Activated naive CD8-positive, alpha-beta T cell treated with anti-CD3 and anti-CD28 coated beads for 36 hours (primary cell): ENCODE data around the gene ZBTB16. TPM values are rescaled to one million over a fixed set of nuclear protein-coding genes. Genes with fewer than 3 reads are reported as not detected.

ENCODE experiments used
- DNase-seq: peaks from one replicate; pipeline ENCODE4 v3.0.0; 2021
- H3K27ac Mint-ChIP-seq: one replicate; pipeline ENCODE4 v1.8.0; 2022; ENCODE audit warnings: mild to moderate bottlenecking, moderate library complexity, mixed read lengths
- H3K27me3 Mint-ChIP-seq: one replicate; pipeline ENCODE4 v1.8.0; 2022; ENCODE audit warnings: mild to moderate bottlenecking, mixed read lengths
- H3K36me3 Mint-ChIP-seq: one replicate; pipeline ENCODE4 v1.8.0; 2021; ENCODE audit warnings: mild to moderate bottlenecking, mixed read lengths
- H3K4me1 Mint-ChIP-seq: one replicate; pipeline ENCODE4 v1.8.0; 2021; ENCODE audit warnings: mixed read lengths
- H3K4me3 Mint-ChIP-seq: one replicate; pipeline ENCODE4 v1.8.0; 2022; ENCODE audit warnings: mild to moderate bottlenecking, moderate library complexity, mixed read lengths
- H3K9me3 Mint-ChIP-seq: one replicate; pipeline ENCODE4 v1.8.0; 2022; ENCODE audit warnings: mixed read lengths
- total RNA-seq, 2 experiments: library from RNA; stranded (reverse); gene quantifications; one replicate each; pipeline ENCODE4 v1.2.3, GENCODE V29; 2021

Gene ZBTB16
- total RNA-seq, 2 experiments from 2014 or later, result 1.7 to 2.1 TPM

DNA sequence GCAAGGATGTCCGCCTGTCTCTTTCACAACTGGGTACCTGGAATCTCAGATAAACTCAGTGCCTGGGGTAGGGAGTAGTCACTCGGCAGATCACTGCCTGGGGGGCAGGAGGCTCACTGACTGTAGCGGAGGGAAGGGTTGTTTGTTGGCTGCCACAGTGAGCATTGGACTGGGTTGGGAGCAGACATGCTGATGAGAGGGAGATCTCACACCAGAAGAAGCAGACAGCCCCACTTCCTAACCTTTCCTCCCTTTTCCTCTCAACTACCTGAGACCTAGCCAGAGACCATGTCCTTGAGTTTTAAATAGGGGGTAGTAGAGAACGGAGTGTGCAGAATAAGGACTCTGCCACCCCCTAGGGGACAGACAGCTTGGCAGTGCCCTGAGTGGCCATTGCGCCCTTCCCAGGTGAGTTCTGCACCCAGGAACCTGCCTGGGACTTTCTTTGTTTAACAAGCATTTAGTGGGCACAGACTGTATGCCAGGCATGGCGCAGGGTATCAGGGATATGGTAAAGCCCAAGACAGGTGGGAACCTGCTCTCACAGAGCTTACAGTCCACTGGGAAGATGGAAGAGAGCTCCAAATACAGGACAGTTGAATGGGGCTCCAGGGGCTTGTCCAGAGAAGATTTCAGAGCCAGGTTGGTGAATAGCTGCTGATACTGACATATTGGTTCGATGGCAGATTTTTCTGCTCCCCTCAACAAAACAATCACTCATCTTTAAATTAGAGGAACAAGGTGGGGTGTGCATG, 121.0 kb downstream of the ZBTB16 start:
- peaks cover 3% of the 10 kb centered on the region for H3K9me3 Mint-ChIP-seq
- H3K27ac Mint-ChIP-seq, result no peak overlapping the region
- no peak overlapping the region for H3K4me3 Mint-ChIP-seq
- peaks cover 46% of the 10 kb centered on the region for H3K4me1 Mint-ChIP-seq
- no peaks in the 10 kb centered on the region for H3K27me3 Mint-ChIP-seq
- DNase-seq, result no peak
- H3K36me3 Mint-ChIP-seq, result no peaks in the 10 kb centered on the region

DNA sequence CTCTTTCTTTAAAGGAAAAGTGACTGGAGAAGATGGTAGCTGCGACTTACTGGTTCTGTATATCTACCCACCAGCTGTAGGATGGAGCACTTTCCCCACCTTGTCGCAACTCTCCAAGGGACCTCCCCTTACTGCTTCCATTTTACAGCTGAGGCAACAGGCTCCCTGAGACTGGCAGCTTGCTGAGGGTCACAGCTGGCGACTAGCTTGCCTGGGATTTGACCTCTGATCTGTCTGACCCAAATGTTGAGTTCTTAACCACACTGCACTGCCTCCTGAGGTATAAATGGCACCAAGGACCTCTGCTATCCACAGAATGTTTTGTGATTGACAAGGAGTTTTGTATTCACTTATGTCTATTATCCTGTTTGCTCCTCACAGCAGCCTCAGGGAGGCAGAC, 121.7 kb downstream of the ZBTB16 start:
- DNase-seq, result no peak
- Mint-ChIP-seq H3K9me3 (peaks cover 3% of the 10 kb centered on the region), H3K27me3 (no peaks in the 10 kb centered on the region), H3K4me3 (no peak overlapping the region), H3K36me3 (no peaks in the 10 kb centered on the region), H3K27ac (no peak overlapping the region), H3K4me1 (peaks cover 50% of the 10 kb centered on the region)

DNA sequence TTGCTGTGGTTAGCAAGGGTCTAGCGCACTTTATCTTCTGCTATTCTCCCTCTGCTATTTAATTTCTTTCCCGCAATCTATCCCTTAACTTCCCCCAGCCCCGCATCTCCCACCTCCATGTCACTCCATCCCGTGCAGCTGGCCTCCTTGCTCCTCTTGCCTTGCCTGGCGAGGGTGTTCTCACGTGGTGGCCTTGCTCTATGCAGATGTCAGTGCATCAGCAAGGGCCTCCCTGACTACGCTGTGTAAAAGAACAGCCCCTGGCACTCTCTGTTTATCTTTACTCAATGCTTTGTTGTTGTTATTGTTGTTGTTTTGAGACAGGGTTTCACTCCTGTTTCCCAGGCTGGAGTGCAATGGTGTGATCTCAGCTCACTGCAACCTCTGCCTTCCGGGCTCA, 122.2 kb downstream of the ZBTB16 start:
- no peak for DNase-seq
- no peaks in the 10 kb centered on the region for H3K27me3 Mint-ChIP-seq
- no peak overlapping the region for H3K27ac Mint-ChIP-seq

DNA sequence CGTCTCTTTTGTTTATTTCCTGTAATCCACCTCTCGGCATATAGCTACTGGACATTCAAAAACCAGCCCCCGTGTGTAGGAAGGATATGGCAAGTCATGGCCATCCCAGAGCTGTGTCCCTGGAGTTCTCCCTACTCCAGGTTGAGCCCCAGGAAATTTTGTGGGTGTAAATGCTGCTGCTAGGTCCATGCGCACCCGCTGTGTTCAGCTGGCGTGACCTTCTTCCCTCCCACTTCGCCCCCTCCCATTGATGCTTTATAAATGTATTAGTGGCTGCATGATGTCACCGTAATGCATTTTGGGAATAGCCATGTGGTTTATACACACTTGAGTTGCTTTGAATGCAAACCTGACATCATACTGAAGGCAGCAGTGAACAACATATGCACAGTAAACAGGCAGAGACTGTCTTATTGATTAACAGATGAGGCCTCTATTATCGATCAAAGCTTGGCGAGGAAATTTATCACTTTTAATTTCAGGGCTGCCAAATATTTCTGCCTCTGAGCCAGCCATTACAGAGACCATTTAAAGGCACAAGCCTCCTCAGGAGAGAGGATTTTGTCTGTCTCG, 123.0 kb downstream of the ZBTB16 start:
- no peaks in the 10 kb centered on the region for H3K36me3 Mint-ChIP-seq
- H3K4me1 Mint-ChIP-seq, result peaks cover 54% of the 10 kb centered on the region
- no peak overlapping the region for H3K4me3 Mint-ChIP-seq
- peaks cover 3% of the 10 kb centered on the region for H3K9me3 Mint-ChIP-seq
- H3K27me3 Mint-ChIP-seq, result no peaks in the 10 kb centered on the region
- H3K27ac Mint-ChIP-seq, result peak overlapping the region; percentile 93
- no peak for DNase-seq

More for the DNA sequence above, 122.2 kb downstream of the ZBTB16 start:
- no peak overlapping the region for H3K4me3 Mint-ChIP-seq
- H3K4me1 Mint-ChIP-seq, result peaks cover 51% of the 10 kb centered on the region
- no peaks in the 10 kb centered on the region for H3K36me3 Mint-ChIP-seq
- H3K9me3 Mint-ChIP-seq, result peaks cover 3% of the 10 kb centered on the region

DNA sequence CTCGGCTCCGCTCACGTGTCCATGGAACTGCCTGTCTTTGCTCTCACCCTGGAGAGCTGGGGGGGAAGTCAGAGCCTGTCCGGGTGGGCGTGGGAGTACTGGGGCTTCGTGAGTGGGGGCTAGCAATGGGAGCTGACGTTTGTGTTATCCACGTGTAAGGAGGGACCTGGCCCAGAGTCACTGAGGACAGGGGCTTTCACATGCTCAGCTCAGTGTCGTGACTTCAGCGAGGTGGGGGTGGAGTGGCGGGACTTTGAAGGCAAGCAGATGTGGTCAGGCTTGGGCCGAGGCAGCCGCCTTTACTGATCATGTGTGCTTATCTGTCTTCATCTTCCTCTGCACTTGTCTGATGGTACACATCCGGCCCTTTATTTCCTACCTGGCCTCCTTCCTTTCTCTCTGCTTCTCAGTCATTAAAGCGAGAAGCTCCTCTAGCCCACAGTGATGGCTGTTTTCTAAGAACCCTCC, 123.6 kb downstream of the ZBTB16 start:
- Mint-ChIP-seq H3K27me3 (no peaks in the 10 kb centered on the region), H3K36me3 (no peaks in the 10 kb centered on the region), H3K4me1 (peaks cover 54% of the 10 kb centered on the region), H3K9me3 (peaks cover 3% of the 10 kb centered on the region), H3K27ac (peak overlapping the region; percentile 93), H3K4me3 (no peak overlapping the region)
- peak; percentile 48 for DNase-seq

DNA sequence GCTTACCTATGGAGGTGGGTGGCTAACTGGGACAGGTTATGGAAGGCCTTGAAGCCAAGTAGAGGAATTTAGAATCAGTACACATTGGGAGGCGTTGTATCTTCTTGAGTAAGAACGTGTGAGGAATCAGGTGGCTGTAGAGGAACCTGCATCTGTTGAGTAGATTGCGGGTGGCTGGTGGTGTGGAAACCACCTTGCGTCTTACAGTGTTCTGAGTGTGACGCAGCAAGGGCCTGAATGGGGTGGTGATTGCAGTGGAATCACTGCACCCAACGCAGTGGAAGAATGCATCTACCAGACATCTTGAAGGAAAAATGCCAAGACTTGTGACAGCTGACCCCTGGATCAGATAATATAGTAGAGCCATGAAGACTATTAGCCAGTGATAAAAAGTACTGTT, 125.9 kb downstream of the ZBTB16 start:
- peak overlapping the region; percentile 40 for H3K27ac Mint-ChIP-seq
- no peaks in the 10 kb centered on the region for H3K36me3 Mint-ChIP-seq
- no peak for DNase-seq
- no peaks in the 10 kb centered on the region for H3K27me3 Mint-ChIP-seq
- peaks cover 6% of the 10 kb centered on the region for H3K9me3 Mint-ChIP-seq
- H3K4me3 Mint-ChIP-seq, result no peak overlapping the region
- H3K4me1 Mint-ChIP-seq, result peaks cover 34% of the 10 kb centered on the region

DNA sequence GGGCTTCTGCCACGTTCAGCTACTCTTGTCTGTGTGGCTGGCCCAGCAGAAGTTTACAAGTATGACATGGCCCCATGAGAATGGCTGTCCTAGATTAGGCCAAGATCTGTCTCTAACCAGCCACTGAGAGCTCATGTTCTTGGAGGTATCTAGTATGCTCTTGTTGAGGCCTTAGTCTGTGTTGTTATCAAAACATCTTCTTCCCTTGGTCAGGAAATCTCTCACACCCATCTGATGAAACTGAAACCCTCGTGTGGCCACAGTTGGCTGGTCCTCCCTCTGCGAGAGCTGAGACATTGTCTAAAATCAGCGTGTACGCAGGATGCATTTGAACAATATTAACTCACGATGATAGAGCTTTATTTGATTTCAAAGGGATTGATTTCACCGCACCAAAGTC, 127.7 kb downstream of the ZBTB16 start:
- Mint-ChIP-seq H3K27ac (peak overlapping the region; percentile 60), H3K4me3 (no peak overlapping the region), H3K27me3 (no peaks in the 10 kb centered on the region), H3K9me3 (peaks cover 20% of the 10 kb centered on the region), H3K36me3 (peaks cover 5% of the 10 kb centered on the region), H3K4me1 (peaks cover 28% of the 10 kb centered on the region)
- DNase-seq, result no peak

DNA sequence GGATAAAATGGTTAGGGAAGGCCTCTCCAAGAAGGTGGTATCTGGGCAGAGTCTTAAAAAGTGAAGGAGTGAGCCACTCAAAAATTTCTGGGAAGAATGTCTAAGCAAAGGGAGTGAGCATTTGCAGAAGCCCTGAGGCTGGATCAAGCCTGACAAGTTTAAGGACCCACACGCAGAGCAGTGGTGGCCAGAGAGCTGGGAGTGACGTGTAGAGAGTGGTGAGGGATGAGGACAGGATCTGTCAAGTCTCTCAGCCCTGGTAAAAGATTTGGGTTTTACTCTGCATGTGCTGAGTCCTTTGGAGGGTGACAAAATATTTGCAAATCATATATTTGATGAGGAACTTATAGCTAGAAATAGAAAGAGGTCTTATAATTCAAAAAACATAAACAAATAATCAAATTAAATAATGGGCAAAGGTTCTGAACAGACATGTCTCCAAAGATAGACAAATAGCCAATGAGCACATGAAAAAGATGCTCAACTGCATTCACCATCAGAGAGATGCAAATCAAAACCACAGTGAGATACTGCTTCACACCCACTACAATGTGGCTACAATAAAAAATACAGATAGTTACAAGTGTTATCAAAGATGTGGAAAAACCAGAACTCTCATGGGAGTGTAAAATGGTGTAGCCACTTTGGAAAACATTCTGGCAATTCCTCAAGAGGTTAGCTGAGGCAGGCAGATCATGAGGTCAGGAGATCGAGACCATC, 129.5 kb downstream of the ZBTB16 start:
- Mint-ChIP-seq H3K4me1 (peaks cover 12% of the 10 kb centered on the region), H3K36me3 (peaks cover 5% of the 10 kb centered on the region), H3K27ac (no peak overlapping the region), H3K9me3 (peaks cover 21% of the 10 kb centered on the region), H3K27me3 (no peaks in the 10 kb centered on the region), H3K4me3 (no peak overlapping the region)
- no peak for DNase-seq

DNA sequence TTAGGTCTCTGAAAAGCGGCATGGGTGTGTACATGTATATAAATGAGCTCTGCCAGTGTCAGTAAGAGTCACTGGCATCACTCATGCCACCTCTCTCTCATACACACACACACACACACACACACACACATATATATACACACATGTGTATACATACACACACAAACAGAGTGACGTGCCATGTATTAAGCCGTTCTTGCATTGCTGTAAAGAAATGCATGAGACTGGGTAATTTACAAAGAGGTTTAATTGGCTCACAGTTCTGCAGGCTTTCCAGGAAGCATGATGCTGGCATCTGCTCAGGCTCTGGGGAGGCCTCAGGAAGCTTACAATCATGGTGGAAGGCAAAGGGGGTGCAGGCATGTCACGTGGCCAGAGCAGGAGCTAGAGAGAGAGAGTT, 131.1 kb downstream of the ZBTB16 start:
- Mint-ChIP-seq H3K9me3 (peaks cover 18% of the 10 kb centered on the region), H3K27ac (no peak overlapping the region), H3K36me3 (peaks cover 5% of the 10 kb centered on the region), H3K4me3 (no peak overlapping the region), H3K4me1 (peaks cover 12% of the 10 kb centered on the region), H3K27me3 (no peaks in the 10 kb centered on the region)
- DNase-seq, result no peak

DNA sequence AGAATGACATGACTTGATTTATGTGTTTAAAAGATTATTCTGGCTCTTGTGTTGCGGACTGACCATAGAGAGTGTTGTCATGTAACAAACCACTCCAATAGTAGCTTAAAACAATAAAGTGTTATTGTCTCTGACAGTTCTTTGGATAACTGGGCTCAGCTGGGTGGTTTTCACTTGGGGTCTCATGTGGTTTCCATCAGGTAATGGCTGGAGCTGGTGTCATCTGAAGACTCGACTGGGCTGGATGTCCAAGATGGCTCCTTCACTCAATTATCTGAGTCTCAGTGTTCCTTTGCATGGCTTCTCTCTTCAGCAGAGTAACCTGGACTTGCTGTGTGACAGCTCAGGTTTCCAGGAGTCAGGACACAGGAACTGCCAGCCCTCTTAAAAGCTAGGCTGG, 132.4 kb downstream of the ZBTB16 start:
- no peak overlapping the region for H3K4me3 Mint-ChIP-seq
- no peak for DNase-seq
- no peak overlapping the region for H3K27ac Mint-ChIP-seq
- peaks cover 18% of the 10 kb centered on the region for H3K9me3 Mint-ChIP-seq
- peaks cover 5% of the 10 kb centered on the region for H3K4me1 Mint-ChIP-seq
- peaks cover 5% of the 10 kb centered on the region for H3K36me3 Mint-ChIP-seq
- no peaks in the 10 kb centered on the region for H3K27me3 Mint-ChIP-seq

DNA sequence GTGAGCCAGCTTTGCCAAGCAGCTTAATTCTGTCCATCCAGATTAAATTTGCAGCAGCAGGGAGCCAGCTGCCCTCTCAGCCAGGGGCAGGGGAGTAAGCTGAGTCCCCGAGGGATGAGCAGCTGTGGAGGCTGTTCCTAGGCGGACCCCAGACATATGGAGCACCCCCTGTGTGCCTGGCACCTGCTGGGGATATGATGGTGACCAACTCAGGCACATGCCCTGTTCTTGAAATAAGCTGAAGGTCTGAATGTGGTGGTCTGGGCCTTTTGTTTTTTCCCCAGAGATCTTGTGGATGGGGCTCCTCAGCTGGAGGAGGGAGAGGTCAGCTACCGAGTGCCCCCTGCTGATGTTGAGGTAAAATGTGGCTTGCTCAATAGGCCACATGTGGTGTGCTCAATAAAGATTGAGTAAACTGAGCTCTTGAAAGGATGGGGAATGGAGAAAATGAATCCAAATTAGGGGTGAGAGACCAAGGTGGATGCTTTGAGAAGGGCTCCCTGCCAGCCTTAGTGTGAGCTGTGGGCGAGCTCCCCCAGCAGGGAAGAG, 133.4 kb downstream of the ZBTB16 start:
- H3K27me3 Mint-ChIP-seq, result no peaks in the 10 kb centered on the region
- peaks cover 3% of the 10 kb centered on the region for H3K4me1 Mint-ChIP-seq
- DNase-seq, result no peak
- peaks cover 18% of the 10 kb centered on the region for H3K9me3 Mint-ChIP-seq
- peaks cover 5% of the 10 kb centered on the region for H3K36me3 Mint-ChIP-seq
- no peak overlapping the region for H3K4me3 Mint-ChIP-seq
- H3K27ac Mint-ChIP-seq, result no peak overlapping the region

DNA sequence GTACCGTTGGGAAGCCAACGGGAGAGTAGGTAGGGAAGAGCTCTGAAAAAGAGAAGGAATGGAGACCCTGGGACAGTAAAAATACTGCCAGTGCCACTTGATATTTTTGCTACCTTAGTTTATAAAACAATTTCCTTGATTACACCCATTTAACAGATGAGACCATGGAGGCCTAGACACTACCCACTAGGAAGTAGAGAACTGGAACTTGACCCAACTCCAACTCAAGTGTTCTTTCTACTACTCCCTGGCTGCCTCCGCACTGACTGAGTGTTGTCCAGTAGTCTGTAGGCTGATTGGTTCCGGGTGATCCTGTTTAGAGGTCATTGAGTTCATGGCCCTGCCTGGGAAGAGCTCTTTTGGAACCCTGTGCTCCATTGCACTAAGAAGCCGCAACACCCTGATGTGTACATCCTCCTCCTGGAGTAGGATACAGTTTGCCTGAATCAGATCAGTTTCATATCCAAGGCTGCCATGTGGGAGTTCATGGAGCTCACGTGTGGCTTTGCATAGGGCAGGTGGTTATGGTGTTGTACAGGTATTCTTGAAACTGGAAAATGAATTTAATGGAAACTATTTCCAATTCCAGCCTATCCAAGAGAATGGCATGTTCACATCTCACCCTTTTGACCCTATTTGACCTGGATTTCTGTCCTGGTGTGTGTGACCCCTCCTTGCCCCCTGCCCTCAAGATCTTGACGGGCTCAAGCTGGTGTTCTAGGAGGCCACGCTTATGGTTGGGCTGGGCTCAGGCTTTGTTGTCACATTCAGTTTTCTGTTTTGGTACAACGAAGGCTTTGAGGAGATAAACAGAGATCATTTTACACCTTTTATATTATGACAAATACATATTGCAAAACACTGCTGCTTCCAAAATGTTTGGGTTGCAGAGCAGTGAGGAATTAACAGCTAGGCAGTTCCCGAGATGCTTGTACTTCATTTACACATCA, 134.5 kb downstream of the ZBTB16 start:
- Mint-ChIP-seq H3K4me1 (peaks cover 3% of the 10 kb centered on the region), H3K27me3 (no peaks in the 10 kb centered on the region), H3K4me3 (no peak overlapping the region), H3K9me3 (peaks cover 18% of the 10 kb centered on the region), H3K27ac (no peak overlapping the region), H3K36me3 (peaks cover 5% of the 10 kb centered on the region)
- DNase-seq, result no peak

DNA sequence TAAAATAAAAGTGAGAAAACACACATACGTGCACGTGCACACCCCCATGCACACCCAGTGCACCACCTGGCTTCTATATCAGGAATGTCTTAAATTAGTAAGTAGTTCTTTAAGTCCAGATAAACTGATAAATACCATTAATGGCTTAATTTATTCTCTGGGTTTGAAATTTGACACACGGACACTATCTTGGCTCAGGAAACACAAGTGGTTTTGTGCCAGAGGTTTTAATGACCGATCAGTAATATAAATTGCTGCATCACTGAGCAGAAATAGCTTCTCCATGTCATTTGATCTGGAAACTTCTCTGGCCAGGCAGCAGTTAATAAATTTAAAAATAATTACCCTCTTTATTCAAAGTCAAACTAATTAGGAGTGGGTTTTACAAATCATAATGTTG, 135.2 kb downstream of the ZBTB16 start:
- Mint-ChIP-seq H3K27me3 (no peaks in the 10 kb centered on the region), H3K27ac (no peak overlapping the region), H3K9me3 (peaks cover 18% of the 10 kb centered on the region), H3K4me3 (no peak overlapping the region), H3K36me3 (peaks cover 5% of the 10 kb centered on the region), H3K4me1 (peaks cover 3% of the 10 kb centered on the region)
- no peak for DNase-seq

DNA sequence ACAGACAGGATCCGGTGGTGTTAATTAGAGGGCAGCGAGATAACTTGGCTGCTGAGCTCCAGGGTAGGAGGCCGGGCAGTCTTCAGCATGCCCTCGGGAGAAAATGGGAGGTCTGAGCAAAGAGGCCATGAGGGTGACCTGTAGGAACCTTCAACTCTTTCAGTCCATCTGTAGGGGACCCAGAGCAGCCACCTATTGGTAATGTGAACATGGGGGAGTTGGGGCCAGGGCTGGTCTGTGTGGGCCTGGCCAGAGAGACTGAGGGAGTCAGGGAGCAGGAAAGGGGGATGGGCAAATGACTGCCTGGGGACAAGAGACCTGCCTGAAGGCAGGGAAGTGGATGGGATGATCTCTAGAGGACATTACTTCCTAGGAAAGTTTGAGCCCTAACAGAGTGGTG, 135.6 kb downstream of the ZBTB16 start:
- H3K27me3 Mint-ChIP-seq, result no peaks in the 10 kb centered on the region
- H3K27ac Mint-ChIP-seq, result no peak overlapping the region
- H3K36me3 Mint-ChIP-seq, result peaks cover 5% of the 10 kb centered on the region
- H3K9me3 Mint-ChIP-seq, result peaks cover 15% of the 10 kb centered on the region
- H3K4me3 Mint-ChIP-seq, result no peak overlapping the region
- no peak for DNase-seq
- H3K4me1 Mint-ChIP-seq, result peaks cover 3% of the 10 kb centered on the region
